H1 (cell line): Measurements from ENCODE around the gene ABHD1. TPM values are rescaled to one million over a fixed set of nuclear protein-coding genes. Genes with fewer than 3 reads are reported as not detected.

Source experiments
- polyA plus RNA-seq, 7 experiments: library from polyadenylated mRNA; depleted of rRNA in 3 of 7; stranded (reverse) in 5 of 7; unstranded in 2 of 7; fragments of >200 nt in 5 of 7; fragments of 200-250 nt in 2 of 7; gene quantifications; 1 replicate in 5 of 7; 2 replicates in 1 of 7; 4 replicates in 1 of 7; pipeline versions ENCODE4 v1.2.1 to v1.2.3, GENCODE V29; 2011 to 2013; ENCODE audit warnings: missing spikeins in 2 of 7, mixed read lengths in 2 of 7
- total RNA-seq: library from RNA; stranded (reverse); fragmentation: NEBNext Ultra II Directional; extraction: Animal tissue kit (Norgen Biotek cat#: 25700); gene quantifications from 2 replicates; pipeline ENCODE4 v1.2.1, GENCODE V29; 2021
- TF ChIP-seq, protein P1 (sequence below): fragments of 300-600 bp; sonication (generic); IDR thresholded peaks from 2 replicates; pipeline ENCODE4 v1.7.1; 2012; ENCODE audit warnings: low read length, moderate library complexity, mild to moderate bottlenecking, inconsistent platforms; ENCODE audit not compliant: insufficient replicate concordance

ABHD1 gene
- total and polyA plus RNA-seq, 2 of the 8 experiments (the other 6 are each of a cell fraction or from before 2014, with no cell fraction given): 0.20 to 1.1 TPM

DNA sequence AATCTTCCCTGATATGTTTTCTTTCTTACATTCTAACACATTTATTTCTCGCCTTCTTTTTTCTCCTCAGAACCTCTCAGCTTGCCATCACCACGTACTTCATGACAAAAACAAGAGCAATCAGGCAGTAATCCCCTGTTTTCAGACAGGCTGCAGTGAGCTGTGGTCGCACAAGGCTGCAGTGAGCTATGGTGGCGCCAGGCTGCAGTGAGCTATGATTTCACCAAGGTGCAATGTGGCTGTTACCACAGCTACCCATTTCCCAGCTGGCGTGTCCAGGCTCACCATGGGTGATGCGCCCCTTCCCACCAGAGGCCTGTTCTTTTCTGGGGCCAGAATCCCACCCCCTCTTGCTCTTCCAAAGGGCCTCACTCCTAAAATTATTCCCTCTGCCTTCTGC is 51.0 kb downstream of the ABHD1 start (continued):
- TF ChIP-seq, protein P1, sequence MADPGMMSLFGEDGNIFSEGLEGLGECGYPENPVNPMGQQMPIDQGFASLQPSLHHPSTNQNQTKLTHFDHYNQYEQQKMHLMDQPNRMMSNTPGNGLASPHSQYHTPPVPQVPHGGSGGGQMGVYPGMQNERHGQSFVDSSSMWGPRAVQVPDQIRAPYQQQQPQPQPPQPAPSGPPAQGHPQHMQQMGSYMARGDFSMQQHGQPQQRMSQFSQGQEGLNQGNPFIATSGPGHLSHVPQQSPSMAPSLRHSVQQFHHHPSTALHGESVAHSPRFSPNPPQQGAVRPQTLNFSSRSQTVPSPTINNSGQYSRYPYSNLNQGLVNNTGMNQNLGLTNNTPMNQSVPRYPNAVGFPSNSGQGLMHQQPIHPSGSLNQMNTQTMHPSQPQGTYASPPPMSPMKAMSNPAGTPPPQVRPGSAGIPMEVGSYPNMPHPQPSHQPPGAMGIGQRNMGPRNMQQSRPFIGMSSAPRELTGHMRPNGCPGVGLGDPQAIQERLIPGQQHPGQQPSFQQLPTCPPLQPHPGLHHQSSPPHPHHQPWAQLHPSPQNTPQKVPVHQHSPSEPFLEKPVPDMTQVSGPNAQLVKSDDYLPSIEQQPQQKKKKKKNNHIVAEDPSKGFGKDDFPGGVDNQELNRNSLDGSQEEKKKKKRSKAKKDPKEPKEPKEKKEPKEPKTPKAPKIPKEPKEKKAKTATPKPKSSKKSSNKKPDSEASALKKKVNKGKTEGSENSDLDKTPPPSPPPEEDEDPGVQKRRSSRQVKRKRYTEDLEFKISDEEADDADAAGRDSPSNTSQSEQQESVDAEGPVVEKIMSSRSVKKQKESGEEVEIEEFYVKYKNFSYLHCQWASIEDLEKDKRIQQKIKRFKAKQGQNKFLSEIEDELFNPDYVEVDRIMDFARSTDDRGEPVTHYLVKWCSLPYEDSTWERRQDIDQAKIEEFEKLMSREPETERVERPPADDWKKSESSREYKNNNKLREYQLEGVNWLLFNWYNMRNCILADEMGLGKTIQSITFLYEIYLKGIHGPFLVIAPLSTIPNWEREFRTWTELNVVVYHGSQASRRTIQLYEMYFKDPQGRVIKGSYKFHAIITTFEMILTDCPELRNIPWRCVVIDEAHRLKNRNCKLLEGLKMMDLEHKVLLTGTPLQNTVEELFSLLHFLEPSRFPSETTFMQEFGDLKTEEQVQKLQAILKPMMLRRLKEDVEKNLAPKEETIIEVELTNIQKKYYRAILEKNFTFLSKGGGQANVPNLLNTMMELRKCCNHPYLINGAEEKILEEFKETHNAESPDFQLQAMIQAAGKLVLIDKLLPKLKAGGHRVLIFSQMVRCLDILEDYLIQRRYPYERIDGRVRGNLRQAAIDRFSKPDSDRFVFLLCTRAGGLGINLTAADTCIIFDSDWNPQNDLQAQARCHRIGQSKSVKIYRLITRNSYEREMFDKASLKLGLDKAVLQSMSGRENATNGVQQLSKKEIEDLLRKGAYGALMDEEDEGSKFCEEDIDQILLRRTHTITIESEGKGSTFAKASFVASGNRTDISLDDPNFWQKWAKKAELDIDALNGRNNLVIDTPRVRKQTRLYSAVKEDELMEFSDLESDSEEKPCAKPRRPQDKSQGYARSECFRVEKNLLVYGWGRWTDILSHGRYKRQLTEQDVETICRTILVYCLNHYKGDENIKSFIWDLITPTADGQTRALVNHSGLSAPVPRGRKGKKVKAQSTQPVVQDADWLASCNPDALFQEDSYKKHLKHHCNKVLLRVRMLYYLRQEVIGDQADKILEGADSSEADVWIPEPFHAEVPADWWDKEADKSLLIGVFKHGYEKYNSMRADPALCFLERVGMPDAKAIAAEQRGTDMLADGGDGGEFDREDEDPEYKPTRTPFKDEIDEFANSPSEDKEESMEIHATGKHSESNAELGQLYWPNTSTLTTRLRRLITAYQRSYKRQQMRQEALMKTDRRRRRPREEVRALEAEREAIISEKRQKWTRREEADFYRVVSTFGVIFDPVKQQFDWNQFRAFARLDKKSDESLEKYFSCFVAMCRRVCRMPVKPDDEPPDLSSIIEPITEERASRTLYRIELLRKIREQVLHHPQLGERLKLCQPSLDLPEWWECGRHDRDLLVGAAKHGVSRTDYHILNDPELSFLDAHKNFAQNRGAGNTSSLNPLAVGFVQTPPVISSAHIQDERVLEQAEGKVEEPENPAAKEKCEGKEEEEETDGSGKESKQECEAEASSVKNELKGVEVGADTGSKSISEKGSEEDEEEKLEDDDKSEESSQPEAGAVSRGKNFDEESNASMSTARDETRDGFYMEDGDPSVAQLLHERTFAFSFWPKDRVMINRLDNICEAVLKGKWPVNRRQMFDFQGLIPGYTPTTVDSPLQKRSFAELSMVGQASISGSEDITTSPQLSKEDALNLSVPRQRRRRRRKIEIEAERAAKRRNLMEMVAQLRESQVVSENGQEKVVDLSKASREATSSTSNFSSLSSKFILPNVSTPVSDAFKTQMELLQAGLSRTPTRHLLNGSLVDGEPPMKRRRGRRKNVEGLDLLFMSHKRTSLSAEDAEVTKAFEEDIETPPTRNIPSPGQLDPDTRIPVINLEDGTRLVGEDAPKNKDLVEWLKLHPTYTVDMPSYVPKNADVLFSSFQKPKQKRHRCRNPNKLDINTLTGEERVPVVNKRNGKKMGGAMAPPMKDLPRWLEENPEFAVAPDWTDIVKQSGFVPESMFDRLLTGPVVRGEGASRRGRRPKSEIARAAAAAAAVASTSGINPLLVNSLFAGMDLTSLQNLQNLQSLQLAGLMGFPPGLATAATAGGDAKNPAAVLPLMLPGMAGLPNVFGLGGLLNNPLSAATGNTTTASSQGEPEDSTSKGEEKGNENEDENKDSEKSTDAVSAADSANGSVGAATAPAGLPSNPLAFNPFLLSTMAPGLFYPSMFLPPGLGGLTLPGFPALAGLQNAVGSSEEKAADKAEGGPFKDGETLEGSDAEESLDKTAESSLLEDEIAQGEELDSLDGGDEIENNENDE: no peak
